IPS DF 6.9 (cell line): ENCODE results near the gene CYP2W1.

Source experiments
- DNase-seq: peaks from one replicate; pipeline ENCODE4 v3.0.0-alpha.2; 2013; ENCODE audit warnings: low read depth, low spot score
- H3K27ac ChIP-seq: one replicate; pipeline ENCODE4 v1.5.1; 2013; ENCODE audit warnings: low read length, control low read depth
- H3K27me3 ChIP-seq: 2 replicates; pipeline ENCODE4 v1.6.1; 2013; ENCODE audit warnings: mild to moderate bottlenecking, low read length; ENCODE audit not compliant: control insufficient read depth, insufficient read depth
- H3K36me3 ChIP-seq: 2 replicates; pipeline ENCODE4 v1.6.1; 2013; ENCODE audit warnings: low read length; ENCODE audit not compliant: control insufficient read depth, insufficient read depth
- H3K4me1 ChIP-seq: 2 replicates; pipeline ENCODE4 v1.6.1; 2013; ENCODE audit warnings: low read length; ENCODE audit not compliant: control insufficient read depth, insufficient read depth
- H3K4me3 ChIP-seq: 2 replicates; pipeline ENCODE4 v1.5.1; 2013; ENCODE audit warnings: mild to moderate bottlenecking, low read length
- H3K9me3 ChIP-seq: 2 replicates; pipeline ENCODE4 v1.6.1; 2013; ENCODE audit warnings: low read length, inconsistent platforms; ENCODE audit not compliant: control insufficient read depth, insufficient read depth
- WGBS: extraction: QIAGEN DNeasy Blood & Tissue Kit; methylation state at CpG from one replicate; pipeline ENCODE4 v1.1.7; 2013; ENCODE audit warnings: mixed read lengths, missing lambda C conversion rate; ENCODE audit not compliant: insufficient read length, insufficient coverage; 5-methylcytosine and 5-hydroxymethylcytosine counted together

CYP2W1 gene

DNA sequence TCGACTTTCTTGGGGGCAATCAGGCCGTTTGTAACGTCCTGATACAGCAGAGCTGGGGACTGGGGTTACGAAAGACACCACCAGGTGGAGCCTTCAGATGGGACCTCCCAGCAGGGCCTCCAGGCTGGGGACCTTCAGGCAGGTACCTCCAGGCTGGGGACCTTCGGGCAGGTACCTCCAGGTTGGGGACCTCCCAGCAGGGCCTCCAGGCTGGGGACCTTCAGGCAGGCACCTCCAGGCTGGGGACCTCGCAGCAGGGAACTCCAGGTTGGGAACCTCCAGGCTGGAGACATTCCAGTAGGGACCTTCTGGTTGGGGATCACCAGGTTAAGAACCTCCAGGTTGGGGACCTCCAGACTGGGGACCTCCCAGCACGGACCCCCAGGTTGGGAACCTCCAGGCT is 37.9 kb downstream of the CYP2W1 start:
- no peaks in the 10 kb centered on the region; the same call in 1 of the 2 replicates for H3K36me3 ChIP-seq
- H3K27me3 ChIP-seq, result no peaks in the 10 kb centered on the region
- no peak overlapping the region for H3K27ac ChIP-seq
- no peaks in the 10 kb centered on the region; the same call in 1 of the 2 replicates for H3K4me1 ChIP-seq
- WGBS, result no CpG with 5 or more reads among the region's 7 CpGs
- no peak overlapping the region for H3K4me3 ChIP-seq
- no peaks in the 10 kb centered on the region for H3K9me3 ChIP-seq
- no peak for DNase-seq

DNA sequence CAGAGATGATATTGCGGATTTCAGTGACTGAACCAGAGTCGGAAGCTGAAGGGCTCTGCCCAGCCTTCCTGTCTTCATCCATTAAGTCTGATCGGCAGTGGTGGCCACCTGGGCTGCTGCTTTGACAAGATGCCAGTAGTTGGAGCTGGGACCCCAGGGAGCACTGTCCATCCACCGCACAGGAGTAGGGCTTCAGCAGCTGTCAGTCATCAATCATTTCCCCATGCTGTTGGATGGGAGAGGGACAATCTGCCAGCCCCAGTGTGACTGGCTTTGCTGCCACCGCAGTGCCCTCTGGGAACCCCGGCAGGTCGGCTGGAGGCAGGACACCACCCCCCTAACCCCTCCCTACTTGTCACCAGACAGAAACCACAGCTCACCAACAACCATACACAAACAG is 38.4 kb downstream of the CYP2W1 start:
- H3K4me1 ChIP-seq, result no peaks in the 10 kb centered on the region
- DNase-seq, result no peak
- no peaks in the 10 kb centered on the region for H3K9me3 ChIP-seq
- H3K4me3 ChIP-seq, result no peak overlapping the region
- no peaks in the 10 kb centered on the region for H3K27me3 ChIP-seq
- H3K27ac ChIP-seq, result no peak overlapping the region
- H3K36me3 ChIP-seq, result no peaks in the 10 kb centered on the region; the same call in 1 of the 2 replicates
- no CpG with 5 or more reads among the region's 7 CpGs for WGBS

DNA sequence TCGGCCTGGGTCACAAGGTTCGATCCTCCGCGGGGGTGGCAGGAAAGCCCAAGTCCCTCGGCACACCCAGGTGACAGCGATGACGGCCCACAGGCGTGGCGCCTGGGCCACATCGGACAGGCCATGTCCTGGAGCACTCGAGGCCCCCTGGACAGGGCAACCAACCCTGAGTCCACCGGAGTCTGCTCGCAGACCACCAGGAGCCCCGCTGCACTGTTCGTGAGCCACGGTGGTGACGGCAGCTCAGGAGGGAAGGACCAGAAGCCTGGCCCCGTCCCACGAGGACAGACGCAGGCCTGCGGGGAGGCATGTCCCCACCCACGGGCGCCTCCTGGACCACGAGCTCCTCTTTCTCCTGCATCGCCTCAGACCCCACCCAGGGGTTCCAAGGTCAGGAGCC is 39.0 kb downstream of the CYP2W1 start:
- H3K4me1 ChIP-seq, result no peaks in the 10 kb centered on the region
- H3K4me3 ChIP-seq, result no peak overlapping the region
- DNase-seq, result no peak
- WGBS, result no CpG with 5 or more reads among the region's 25 CpGs
- no peaks in the 10 kb centered on the region for H3K9me3 ChIP-seq
- H3K36me3 ChIP-seq, result no peaks in the 10 kb centered on the region; the same call in 1 of the 2 replicates
- no peaks in the 10 kb centered on the region for H3K27me3 ChIP-seq
- no peak overlapping the region for H3K27ac ChIP-seq

DNA sequence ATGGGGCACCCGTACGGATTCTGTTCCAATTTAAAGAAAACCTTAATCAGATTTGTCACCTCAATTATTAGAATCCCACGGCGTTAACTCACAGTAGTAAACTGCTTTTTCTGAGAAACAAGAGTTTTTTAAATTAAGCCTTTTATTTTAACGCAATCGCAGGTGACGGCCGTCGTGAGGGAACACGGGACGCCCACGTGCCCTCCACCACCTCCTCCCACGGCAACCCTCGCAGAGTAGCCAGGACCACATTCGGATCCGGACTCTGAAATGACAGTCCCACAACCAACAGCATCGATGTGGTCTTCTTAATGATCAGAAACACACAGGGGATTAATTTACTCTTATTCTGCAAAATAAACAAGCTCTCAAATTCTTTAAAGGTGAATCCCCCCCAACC is 39.4 kb downstream of the CYP2W1 start:
- no peak overlapping the region for H3K4me3 ChIP-seq
- no peaks in the 10 kb centered on the region for H3K27me3 ChIP-seq
- no peaks in the 10 kb centered on the region for H3K4me1 ChIP-seq
- H3K9me3 ChIP-seq, result no peaks in the 10 kb centered on the region
- WGBS, result no CpG with 5 or more reads among the region's 17 CpGs
- no peak overlapping the region for H3K27ac ChIP-seq
- no peak for DNase-seq
- no peaks in the 10 kb centered on the region; the same call in 1 of the 2 replicates for H3K36me3 ChIP-seq

DNA sequence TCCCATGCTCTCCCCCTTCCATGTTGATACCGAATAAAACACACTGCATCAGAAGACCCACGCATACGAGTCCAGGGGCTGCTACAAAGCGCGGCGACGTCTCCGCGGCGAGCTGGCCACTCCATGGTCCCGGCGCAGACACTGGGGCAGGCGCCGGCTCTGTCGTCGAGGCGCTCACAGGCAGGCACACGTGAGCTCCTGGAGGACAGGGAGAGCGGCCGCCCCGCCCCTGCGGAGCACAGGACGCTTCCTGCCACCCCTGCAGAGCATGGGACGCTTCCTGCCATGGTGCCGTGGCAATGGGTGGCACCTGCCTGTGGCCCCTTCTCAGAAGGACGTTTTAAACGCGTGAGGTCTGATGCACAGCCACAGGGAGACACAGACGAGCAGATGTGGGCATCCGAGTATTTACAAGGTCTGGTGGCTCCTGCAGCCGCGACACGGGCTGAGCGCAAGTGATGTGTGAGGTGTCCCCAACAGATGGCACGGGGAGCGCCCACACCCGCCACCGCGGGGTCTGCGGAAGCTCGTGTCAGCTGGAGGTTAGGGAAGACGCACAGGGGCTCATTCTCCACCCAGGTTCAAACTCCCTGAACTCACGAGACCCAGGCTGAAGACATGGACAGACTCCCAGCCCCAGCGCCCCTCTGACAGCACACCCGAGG is 40.0 kb downstream of the CYP2W1 start:
- no peaks in the 10 kb centered on the region for H3K9me3 ChIP-seq
- no peak overlapping the region for H3K27ac ChIP-seq
- no peaks in the 10 kb centered on the region for H3K27me3 ChIP-seq
- H3K4me1 ChIP-seq, result no peaks in the 10 kb centered on the region
- no peak overlapping the region for H3K4me3 ChIP-seq
- no CpG with 5 or more reads among the region's 45 CpGs for WGBS
- no peak for DNase-seq
- no peaks in the 10 kb centered on the region for H3K36me3 ChIP-seq

DNA sequence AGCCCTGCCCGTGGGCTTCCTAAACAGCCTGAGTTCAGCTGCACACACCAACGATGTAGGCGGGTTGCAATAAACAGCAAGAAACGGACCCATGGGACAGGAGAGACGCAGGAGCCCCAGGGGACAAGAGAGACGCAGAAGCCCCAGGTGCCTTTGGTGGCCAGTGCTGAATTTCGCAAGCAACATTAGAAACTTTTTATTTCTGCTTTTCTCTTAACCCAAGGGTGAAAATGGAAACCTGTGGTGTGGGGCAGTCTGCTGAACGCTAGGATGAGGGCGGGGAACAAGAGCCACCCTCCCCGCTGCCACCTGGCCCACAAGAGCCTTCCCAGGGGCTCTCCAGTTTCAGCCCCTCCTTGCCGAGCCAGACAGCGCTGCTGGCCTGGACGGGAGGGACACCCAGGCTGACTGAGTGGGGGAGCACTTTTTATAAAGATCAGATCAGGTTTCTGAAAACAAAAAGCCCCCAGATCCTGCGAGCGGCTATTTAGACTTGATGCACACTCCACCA is 41.4 kb downstream of the CYP2W1 start:
- Histone ChIP-seq H3K27ac (no peak overlapping the region), H3K9me3 (no peaks in the 10 kb centered on the region), H3K4me3 (no peak overlapping the region), H3K4me1 (no peaks in the 10 kb centered on the region; the same call in 1 of the 2 replicates), H3K27me3 (no peaks in the 10 kb centered on the region), H3K36me3 (no peaks in the 10 kb centered on the region)
- WGBS, result no CpG with 5 or more reads among the region's 15 CpGs
- DNase-seq, result no peak

DNA sequence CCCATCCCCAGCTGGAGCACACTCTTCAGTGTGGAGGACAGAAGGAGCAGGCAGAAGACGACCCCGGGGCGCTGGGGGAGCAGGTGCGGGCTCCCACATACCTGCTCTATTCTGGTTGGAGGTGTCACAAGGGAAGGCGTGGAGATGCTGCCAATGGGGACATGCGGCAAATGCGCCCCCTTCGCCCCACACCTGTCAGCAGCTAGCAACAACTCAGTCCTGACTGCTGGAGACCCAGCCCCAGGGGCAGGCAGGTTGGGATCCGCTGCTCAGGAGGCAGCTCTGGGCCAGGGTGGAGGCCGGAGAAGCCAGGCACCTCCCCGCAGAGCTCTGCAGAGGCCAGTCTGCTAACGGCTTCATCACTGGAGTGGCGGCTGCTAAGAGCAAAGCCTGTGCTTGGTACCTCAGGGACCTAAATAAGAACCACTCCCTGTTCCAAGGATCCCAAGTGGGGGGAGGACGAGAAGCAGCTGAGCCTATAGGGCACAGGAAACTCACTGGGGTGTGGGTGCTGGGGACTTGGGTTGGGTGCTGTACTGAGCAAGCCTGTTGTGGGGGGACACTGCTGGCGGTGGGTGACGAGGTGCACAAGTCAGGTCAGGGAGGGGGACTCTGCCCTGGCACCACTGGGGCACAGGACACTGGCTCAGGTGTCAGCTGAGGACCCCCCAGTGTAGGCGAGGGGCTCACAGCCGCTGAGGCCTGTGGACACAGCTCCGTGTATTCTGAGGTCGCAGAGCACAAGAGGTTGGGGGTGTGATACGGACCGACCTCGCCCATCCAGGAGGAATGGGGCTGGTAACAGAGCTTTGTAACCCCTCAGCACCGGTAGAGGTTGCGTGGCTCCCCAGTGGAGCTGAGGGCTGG is 42.1 kb downstream of the CYP2W1 start:
- no CpG with 5 or more reads among the region's 25 CpGs for WGBS
- H3K4me1 ChIP-seq, result no peaks in the 10 kb centered on the region; the same call in 1 of the 2 replicates
- H3K27ac ChIP-seq, result no peak overlapping the region
- no peak for DNase-seq
- H3K9me3 ChIP-seq, result no peaks in the 10 kb centered on the region
- H3K36me3 ChIP-seq, result no peaks in the 10 kb centered on the region
- H3K4me3 ChIP-seq, result no peak overlapping the region
- no peaks in the 10 kb centered on the region for H3K27me3 ChIP-seq

DNA sequence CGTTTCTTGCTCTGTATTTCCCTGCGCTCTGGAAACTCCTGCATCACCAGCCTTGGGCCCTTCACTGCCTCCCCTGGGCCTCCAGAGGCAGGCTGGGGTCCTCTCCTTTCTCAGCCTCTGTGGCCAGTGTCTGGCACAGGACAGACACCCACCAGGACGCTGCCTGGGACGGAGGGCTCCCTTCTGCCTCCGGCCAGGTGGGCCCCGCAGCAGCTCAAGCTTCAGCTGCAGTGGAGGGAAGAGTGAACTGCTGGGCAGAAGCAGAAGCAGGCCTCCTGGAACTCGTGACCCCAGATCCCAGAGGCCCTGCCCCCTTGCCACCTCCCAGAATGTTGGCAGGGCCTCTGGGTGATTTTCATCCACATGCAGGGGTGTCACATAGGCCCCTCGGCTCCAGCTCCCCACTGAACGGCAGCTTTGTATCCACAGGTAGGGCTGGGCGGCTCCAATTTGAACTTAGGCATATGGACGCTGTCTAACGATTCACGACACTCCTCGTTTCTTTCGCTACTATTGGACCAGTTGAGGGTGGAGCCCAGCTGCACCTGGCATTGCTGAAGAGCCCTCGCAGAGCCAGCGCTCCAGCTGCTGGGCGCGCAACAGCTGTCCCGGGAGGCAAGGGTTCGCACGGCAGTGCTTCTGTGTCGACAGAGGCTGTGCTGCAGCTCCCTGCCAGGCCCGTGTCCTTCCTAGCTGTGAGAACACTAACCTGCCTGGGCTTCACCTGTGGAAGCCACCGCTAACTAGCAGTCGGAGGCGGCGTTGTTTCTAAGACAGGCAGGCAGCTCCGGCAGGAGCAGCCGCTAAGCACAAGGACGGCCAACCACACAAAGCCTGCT is 43.0 kb downstream of the CYP2W1 start:
- Histone ChIP-seq H3K4me3 (no peak overlapping the region), H3K27me3 (no peaks in the 10 kb centered on the region), H3K9me3 (no peaks in the 10 kb centered on the region), H3K4me1 (no peaks in the 10 kb centered on the region; the same call in 1 of the 2 replicates), H3K36me3 (no peaks in the 10 kb centered on the region), H3K27ac (no peak overlapping the region)
- no CpG with 5 or more reads among the region's 31 CpGs for WGBS
- DNase-seq, result no peak

DNA sequence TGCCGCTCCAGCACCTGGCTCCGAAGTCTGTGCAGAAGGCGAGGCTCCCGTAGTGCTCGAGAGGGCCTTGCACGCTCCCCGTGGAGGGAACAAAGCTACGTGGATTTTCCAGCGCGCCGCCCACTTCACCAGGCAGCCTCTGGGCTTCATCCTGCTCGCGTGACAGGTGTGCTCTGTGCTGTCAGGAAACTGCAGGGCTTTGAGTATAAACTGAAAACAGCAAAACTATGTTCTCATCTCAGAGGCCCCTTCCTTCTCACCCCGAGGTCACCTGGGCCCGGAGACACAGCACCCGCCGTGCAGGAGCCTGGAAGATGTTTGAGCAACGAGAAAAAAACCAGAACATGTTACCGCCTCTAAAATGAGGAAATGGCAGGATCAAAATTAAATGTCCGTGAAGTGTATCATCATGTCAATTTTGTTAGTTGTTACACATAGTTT is 43.8 kb downstream of the CYP2W1 start:
- no peak for DNase-seq
- no CpG with 5 or more reads among the region's 20 CpGs for WGBS
- no peaks in the 10 kb centered on the region; the same call in 1 of the 2 replicates for H3K4me1 ChIP-seq
- H3K27me3 ChIP-seq, result no peaks in the 10 kb centered on the region
- no peaks in the 10 kb centered on the region for H3K9me3 ChIP-seq
- no peaks in the 10 kb centered on the region for H3K36me3 ChIP-seq
- H3K4me3 ChIP-seq, result no peak overlapping the region
- H3K27ac ChIP-seq, result no peak overlapping the region
